BLaER1 treated with 17β-estradiol and CSF1 and Interleukin-3, amounts not matched to agents 10 nM and 100 nM (cell line): ENCODE measurements around the gene CLC.
"Not testable (repeated sequence)": the region's sequence is repeated elsewhere in the genome, so short reads cannot be mapped to it uniquely, and the experiment has no call there.

Source experiments
- H3K27ac ChIP-seq, 11 experiments: shearing (Covaris generic); formaldehyde crosslinking; 2 replicates each; pipeline ENCODE4 v1.8.1; 2022
- H3K27me3 ChIP-seq, 11 experiments: shearing (Covaris generic); formaldehyde crosslinking; 2 replicates each; pipeline ENCODE4 v1.8.1; 2022
- H3K36me3 ChIP-seq, 11 experiments: shearing (Covaris generic); formaldehyde crosslinking; 2 replicates each; pipeline ENCODE4 v1.8.1; 2022
- H3K4me1 ChIP-seq, 10 experiments: shearing (Covaris generic); formaldehyde crosslinking; 2 replicates each; pipeline ENCODE4 v1.8.1; 2022
- H3K4me2 ChIP-seq, 11 experiments: shearing (Covaris generic); formaldehyde crosslinking; 2 replicates each; pipeline ENCODE4 v1.8.1; 2022
- H3K4me3 ChIP-seq, 10 experiments: shearing (Covaris generic); formaldehyde crosslinking; 2 replicates each; pipeline ENCODE4 v1.8.1; 2022
- H3K9ac ChIP-seq, 11 experiments: shearing (Covaris generic); formaldehyde crosslinking; 2 replicates each; pipeline ENCODE4 v1.8.1; 2022
- H3K9me3 ChIP-seq, 11 experiments: shearing (Covaris generic); formaldehyde crosslinking; replicated peaks in 1 of 11; 2 replicates each; pipeline ENCODE4 v1.8.1; 2022
- H4K20me1 ChIP-seq, 11 experiments: shearing (Covaris generic); formaldehyde crosslinking; 2 replicates each; pipeline ENCODE4 v1.8.1; 2022
- Cebpa-rat ChIP-seq, 11 experiments: shearing (Covaris generic); IDR thresholded peaks; 2 replicates each; pipeline ENCODE4 v1.8.1; 2022

The CLC gene

DNA sequence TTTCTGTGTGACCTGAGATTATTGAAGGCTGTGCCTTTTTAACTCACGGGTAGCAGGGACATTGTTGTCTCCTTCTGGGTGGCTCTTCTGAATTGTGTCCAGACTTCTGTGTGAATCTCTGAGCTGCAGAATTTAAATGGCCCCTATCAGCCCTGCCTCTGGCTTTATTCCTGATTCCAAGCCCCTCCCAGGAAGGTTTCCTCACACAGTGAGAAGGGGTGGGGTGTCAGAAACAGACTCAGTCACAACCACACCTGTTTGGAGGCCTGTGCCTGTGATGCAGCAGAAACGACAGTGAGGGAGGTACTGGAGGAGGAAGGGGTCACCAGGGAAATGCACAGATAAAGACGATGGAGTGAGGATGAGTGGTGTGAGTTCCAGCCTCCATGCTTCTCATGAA lies at the start of gene CLC:
CLC (minus strand) TSS at position 139 of the 400 bp plus-strand sequence; CDS start at position 62, 77 bp downstream.
- Histone ChIP-seq H3K4me1 (peaks cover 0 to 22% (median 5%) of the 10 kb centered on the region in 10 experiments; a peak in 9 of 20 replicates), H3K36me3 (no peaks in the 10 kb centered on the region), H3K27ac (no peak within 1 kb of the TSS), H3K9ac (no peak within 1 kb of the TSS), H3K4me2 (peak within 1 kb of the TSS in 5 of 11 experiments; percentile 21 to 52 (median 51); a peak in 8 of 22 replicates), H4K20me1 (no peaks in the 10 kb centered on the region), H3K27me3 (no peaks in the 10 kb centered on the region), H3K9me3 (no peaks in the 10 kb centered on the region), H3K4me3 (no peak within 1 kb of the TSS)
- no peak for TF ChIP-seq Cebpa-rat (IDR thresholded peaks at IDR 0.05)

GRCh38 chr19:39780894-39781293 lies 43.1 kb upstream of the CLC start:
- Histone ChIP-seq H3K9me3 (no peaks in the 10 kb centered on the region), H3K27me3 (no peaks in the 10 kb centered on the region), H4K20me1 (no peaks in the 10 kb centered on the region), H3K27ac (no peak overlapping the region), H3K36me3 (no peaks in the 10 kb centered on the region), H3K4me3 (no peak overlapping the region), H3K9ac (no peak overlapping the region), H3K4me2 (no peak overlapping the region), H3K4me1 (no peaks in the 10 kb centered on the region)
- TF ChIP-seq Cebpa-rat (IDR thresholded peaks at IDR 0.05) = no peak

GRCh38 chr19:39778763-39779162 lies 40.9 kb upstream of the CLC start, which contains the start of gene LEUTX:
Gene LEUTX (plus strand): TSS chr19:39778854. CDS start chr19:39778921, 67 bp downstream.
- H3K27me3 ChIP-seq = no peaks in the 10 kb centered on the region
- H3K9me3 ChIP-seq = no peaks in the 10 kb centered on the region
- H4K20me1 ChIP-seq = no peaks in the 10 kb centered on the region
- no peak within 1 kb of the TSS for H3K27ac ChIP-seq
- H3K4me1 ChIP-seq = no peaks in the 10 kb centered on the region
- no peak within 1 kb of the TSS for H3K4me3 ChIP-seq
- no peak within 1 kb of the TSS for H3K9ac ChIP-seq
- no peaks in the 10 kb centered on the region for H3K36me3 ChIP-seq
- no peak within 1 kb of the TSS for H3K4me2 ChIP-seq
- TF ChIP-seq Cebpa-rat (IDR thresholded peaks at IDR 0.05) = no peak

DNA sequence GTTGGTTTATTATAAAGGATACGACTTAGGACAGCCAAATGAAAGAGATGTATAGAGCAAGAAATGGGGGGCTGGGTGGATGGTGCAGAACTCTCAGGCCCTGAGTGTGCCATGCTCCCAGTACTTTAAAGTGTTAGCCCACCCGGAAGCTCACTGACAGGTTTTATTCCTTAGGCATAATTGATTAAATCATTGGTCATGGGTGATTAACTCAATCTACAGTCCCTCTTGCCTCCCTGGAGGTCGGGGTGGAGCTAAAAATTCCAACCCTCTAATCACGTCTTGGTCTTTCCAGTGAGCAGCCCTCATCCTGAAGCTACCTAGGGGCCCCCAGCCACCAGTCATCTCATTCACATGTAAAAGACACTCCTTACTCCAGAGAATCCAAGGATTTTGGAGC lies 31.0 kb upstream of the CLC start:
- Histone ChIP-seq H3K36me3 (no peaks in the 10 kb centered on the region), H3K4me1 (no peaks in the 10 kb centered on the region), H3K27me3 (no peaks in the 10 kb centered on the region), H3K9me3 (peaks cover 0 to 8% (median 6%) of the 10 kb centered on the region in 11 experiments; a peak in 13 of 22 replicates), H4K20me1 (no peaks in the 10 kb centered on the region), H3K9ac (no peak overlapping the region), H3K4me2 (no peak overlapping the region), H3K27ac (no peak overlapping the region), H3K4me3 (no peak overlapping the region)
- TF ChIP-seq Cebpa-rat (IDR thresholded peaks at IDR 0.05) = no peak

GRCh38 chr19:39768334-39768733 lies 30.5 kb upstream of the CLC start:
- TF ChIP-seq Cebpa-rat (IDR thresholded peaks at IDR 0.05) = no peak
- no peaks in the 10 kb centered on the region for H3K27me3 ChIP-seq

DNA sequence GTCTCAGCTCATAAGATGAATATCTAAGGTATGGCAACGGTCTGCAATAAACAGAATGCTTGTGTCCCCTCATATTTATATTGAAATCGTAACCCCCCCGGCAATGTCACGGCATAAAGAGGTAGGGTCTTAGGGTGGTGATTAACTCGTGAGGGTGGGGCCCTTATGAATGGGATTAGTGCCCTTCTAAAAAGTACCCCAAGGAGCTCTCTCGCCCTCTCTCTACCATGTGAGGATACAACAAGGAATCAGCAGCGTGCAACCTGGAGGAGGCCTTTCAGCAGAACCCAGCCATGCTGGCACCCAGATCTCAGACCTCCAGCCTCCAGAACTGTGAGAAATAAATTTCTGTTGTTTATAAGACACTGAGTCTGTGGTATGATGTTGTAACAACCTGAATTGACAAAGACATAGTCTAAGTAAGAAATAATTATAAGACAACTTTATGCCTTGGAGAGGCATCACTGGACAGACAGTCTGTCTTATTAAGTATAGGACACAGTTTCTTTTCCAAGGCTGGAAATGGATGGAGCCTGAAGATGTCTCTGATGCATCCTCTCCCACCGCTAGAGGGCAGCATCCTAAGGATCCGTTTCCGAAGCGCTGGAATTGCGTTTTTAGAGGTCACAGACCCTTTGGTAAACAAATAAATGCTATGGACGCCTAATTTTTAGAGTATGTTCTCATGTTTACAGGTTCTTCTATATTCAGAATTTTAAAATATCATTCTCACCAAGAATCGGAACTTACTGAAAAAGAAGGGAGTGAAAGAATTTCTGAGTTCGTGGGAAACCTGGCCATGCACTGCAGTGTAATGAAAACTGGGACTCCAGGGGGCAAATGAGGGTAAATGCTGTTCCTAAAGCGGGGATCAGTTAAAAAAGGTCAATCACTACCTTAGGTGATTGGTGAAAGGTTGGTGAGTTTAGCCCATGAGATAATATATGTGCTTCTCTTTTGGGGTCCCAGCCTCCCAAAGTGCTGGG lies 27.6 kb upstream of the CLC start:
- no peak overlapping the region for H3K27ac ChIP-seq
- H3K4me2 ChIP-seq = no peak overlapping the region
- no peaks in the 10 kb centered on the region for H3K27me3 ChIP-seq
- H3K9ac ChIP-seq = no peak overlapping the region
- no peaks in the 10 kb centered on the region for H3K36me3 ChIP-seq
- H4K20me1 ChIP-seq = no peaks in the 10 kb centered on the region
- TF ChIP-seq Cebpa-rat (IDR thresholded peaks at IDR 0.05) = no peak
- peaks cover 0 to 8% (median 6%) of the 10 kb centered on the region in 11 experiments; a peak in 13 of 22 replicates for H3K9me3 ChIP-seq
- H3K4me3 ChIP-seq = no peak overlapping the region
- peaks cover 0 to 4% (median under 1%) of the 10 kb centered on the region in 10 experiments; a peak in 13 of 20 replicates for H3K4me1 ChIP-seq

More at GRCh38 chr19:39768334-39768733, 30.5 kb upstream of the CLC start:
- H3K36me3 ChIP-seq = no peaks in the 10 kb centered on the region
- H3K4me2 ChIP-seq = no peak overlapping the region
- no peaks in the 10 kb centered on the region for H3K4me1 ChIP-seq
- H3K9me3 ChIP-seq = peaks cover 0 to 8% (median 6%) of the 10 kb centered on the region in 11 experiments; a peak in 13 of 22 replicates
- no peaks in the 10 kb centered on the region for H4K20me1 ChIP-seq
- H3K9ac ChIP-seq = no peak overlapping the region
- no peak overlapping the region for H3K27ac ChIP-seq
- no peak overlapping the region for H3K4me3 ChIP-seq

- H3K9ac ChIP-seq, H3K9me3 ChIP-seq, H3K4me3 ChIP-seq, H4K20me1 ChIP-seq, H3K27me3 ChIP-seq, H3K36me3 ChIP-seq, H3K27ac ChIP-seq, H3K4me2 ChIP-seq: not testable (repeated sequence)
- H3K4me1 ChIP-seq = peaks cover 6 to 19% (median 15%) of the 10 kb centered on the region in 10 experiments; a peak in 19 of 20 replicates
Observed at GRCh38 chr19:39761851-39762250, 24.0 kb upstream of the CLC start.

DNA sequence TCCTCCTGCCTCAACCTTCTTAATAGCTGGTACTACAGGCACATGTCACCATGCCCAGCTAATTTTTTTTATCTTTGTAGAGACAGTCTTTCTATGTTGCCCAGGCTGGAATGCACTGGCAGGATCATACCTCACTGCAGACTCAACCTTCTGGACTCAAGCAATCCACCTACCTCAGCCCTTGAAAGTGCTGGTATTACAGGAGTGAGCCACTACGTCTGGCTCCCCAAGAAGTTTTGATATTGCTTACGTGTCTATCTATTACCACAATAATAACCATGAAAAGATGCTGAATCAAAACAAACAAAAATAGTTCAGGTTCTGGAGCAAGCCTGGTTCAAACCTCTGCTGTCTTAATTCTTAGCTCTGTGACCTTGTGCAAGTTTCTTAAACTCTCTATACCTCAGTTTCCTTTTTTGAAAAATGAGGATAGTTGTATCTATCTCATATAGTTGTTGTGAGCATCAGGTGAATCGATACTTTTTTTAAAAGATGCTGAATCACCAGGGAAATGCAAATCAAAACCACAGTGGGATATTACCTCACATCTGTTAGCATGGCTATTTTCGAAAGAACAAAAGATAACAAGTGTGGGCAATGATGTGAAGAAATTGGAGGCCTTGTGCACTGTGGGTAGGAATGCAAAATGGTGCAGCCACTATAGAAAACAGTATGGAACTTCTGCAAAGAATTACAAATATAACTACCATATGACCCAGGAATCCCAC lies 21.8 kb upstream of the CLC start:
- Histone ChIP-seq H3K36me3 (no peaks in the 10 kb centered on the region), H3K9me3 (0 out of 22 replicates have a peak, but pooled peaks cover 0 to under 1% (median 0%) of the 10 kb centered on the region in 11 experiments), H4K20me1 (no peaks in the 10 kb centered on the region), H3K4me1 (peaks cover 6 to 20% (median 15%) of the 10 kb centered on the region in 10 experiments; a peak in 19 of 20 replicates), H3K27ac (peak overlapping the region in 1 of 11 experiments; percentile 27; a peak in 1 of 22 replicates), H3K4me2 (peak overlapping the region; percentile 2 to 65 (median 46); a peak in 19 of 22 replicates), H3K9ac (no peak overlapping the region), H3K27me3 (no peaks in the 10 kb centered on the region), H3K4me3 (no peak overlapping the region)
- no peak for TF ChIP-seq Cebpa-rat (IDR thresholded peaks at IDR 0.05)

GRCh38 chr19:39754971-39755370 lies 17.1 kb upstream of the CLC start:
- Histone ChIP-seq H3K27ac (no peak overlapping the region), H3K4me2 (no peak overlapping the region), H3K4me1 (peaks cover 2 to 15% (median 8%) of the 10 kb centered on the region in 10 experiments; a peak in 19 of 20 replicates), H3K4me3 (no peak overlapping the region), H3K36me3 (no peaks in the 10 kb centered on the region), H3K9ac (no peak overlapping the region), H4K20me1 (no peaks in the 10 kb centered on the region), H3K9me3 (no peaks in the 10 kb centered on the region), H3K27me3 (no peaks in the 10 kb centered on the region)
- no peak for TF ChIP-seq Cebpa-rat (IDR thresholded peaks at IDR 0.05)
